Epithelial cell of prostate (primary cell): ENCODE results near the gene QKI.
"Not testable (repeated sequence)": the region's sequence is repeated elsewhere in the genome, so short reads cannot be mapped to it uniquely, and the experiment has no call there.

Experiments used
- DNase-seq: peaks from one replicate; pipeline ENCODE4 v3.0.0-alpha.2; 2011; ENCODE audit warnings: low read depth, low spot score
- H3K27ac ChIP-seq: fragments of 450-650 bp; 2 replicates; pipeline ENCODE4 v1.5.1; 2017; ENCODE audit warnings: mild to moderate bottlenecking

Gene QKI

DNA sequence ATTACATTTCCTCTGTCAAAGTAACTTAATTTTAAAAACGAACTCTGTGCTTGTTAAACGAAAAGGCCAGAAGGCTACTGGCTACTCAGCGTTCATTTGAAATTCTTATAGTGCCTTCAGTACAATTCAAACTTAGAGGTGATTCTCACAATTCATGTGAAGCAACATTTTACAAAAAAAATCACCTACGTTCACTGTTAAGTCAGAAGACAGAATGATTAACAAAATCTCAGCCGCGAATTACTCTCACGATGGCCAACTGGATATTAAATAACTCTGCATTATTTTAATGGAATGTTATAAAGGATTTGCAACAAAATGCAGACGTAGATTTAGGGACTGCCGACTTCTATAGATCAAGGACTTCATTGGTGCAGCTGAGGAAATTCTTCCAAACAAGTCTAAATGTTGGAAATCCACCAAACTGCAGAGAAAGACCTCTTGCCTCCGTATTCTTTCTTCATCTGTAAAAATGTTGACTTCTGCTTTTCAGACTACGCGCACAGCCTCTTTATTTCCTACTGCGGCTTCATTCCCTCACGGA is 1.6 kb upstream of the QKI start:
- DNase-seq = no peak
- H3K27ac ChIP-seq = peak overlapping the region; percentile 95

DNA sequence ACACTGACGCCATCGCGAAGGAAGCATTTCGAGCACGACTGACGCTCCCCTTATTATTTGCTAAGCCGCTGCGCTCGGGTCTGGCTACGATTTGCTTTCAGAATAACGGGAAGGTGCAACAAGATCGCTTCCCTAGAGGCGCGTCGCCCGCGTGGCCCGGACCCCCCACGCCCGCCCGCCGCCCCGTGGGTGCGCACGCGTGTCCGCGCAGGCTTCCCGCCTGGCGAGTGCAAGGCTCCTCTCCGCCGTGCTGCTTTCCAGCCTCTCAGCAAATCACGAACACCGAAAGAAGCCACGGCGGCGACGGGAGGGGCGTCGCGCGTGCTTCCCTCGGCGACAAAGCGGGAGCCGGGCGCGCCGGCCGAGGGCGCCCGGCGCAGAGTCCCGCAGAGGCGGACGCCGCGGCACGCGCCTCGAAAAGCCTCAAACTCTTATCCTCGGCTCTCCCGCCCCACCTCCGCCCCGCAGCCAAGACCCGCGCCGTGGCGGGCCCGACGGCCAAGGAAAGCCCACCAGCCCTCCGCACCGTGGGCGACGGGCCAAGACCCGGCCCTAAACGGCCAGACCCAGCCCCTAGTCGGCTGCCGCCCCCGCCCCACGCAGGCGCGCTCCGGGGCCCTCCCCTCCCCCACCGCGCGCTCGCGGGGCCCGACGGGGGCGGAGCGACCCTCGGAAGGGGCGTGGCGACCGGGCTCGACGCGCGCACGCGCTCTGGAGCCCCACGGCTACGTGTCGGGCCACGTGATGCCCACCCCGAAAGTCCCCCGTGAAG is 987 bp upstream of the QKI start:
- peak; percentile 61 for DNase-seq
- H3K27ac ChIP-seq = peak overlapping the region; percentile 95

- peak overlapping the region; percentile 95 for H3K27ac ChIP-seq
- DNase-seq = no peak
These were observed 565 bp downstream of the QKI start for GRCh38 chr6:163414946-163415619.

- DNase-seq = no peak
- H3K27ac ChIP-seq = peak overlapping the region; percentile 95
These were observed 1.4 kb downstream of the QKI start for GRCh38 chr6:163415620-163416556.

DNA sequence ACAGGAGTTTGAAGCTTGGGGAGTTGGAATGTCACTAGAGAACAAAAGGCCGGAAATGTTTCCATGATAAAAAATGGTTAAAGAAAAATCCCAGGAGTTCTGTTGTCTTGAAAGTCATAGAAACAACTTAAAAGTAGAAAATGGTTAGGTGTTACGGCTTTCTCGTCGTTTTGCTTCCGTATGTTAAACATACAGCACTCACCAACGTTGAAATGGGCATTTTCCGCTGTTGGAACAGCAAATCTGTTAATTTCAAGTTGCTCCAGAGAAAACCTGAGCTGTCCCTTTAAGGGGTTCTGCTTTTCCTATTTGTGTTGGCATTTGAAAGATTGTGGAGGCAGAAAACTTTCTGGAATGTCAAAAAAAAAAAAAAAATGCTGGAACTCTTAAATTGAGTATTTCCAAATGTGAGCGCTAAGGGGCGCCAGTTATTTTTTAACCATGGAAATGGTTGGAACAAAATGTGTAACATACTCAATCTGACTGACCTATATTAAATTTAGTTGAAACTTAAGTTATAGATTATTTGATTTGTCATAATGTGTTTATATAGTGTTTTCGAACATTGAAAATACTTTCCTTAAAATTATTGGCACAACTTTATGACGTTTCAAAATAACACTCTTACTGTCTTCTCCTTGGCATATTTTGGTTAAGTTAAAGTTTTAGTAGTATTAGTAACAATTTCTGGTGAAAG is 2.2 kb downstream of the QKI start:
- DNase-seq = no peak
- peak overlapping the region; percentile 95 for H3K27ac ChIP-seq

GRCh38 chr6:163417595-163417994 is 3.1 kb downstream of the QKI start:
- H3K27ac ChIP-seq = peak overlapping the region; percentile 95
- no peak for DNase-seq

DNA sequence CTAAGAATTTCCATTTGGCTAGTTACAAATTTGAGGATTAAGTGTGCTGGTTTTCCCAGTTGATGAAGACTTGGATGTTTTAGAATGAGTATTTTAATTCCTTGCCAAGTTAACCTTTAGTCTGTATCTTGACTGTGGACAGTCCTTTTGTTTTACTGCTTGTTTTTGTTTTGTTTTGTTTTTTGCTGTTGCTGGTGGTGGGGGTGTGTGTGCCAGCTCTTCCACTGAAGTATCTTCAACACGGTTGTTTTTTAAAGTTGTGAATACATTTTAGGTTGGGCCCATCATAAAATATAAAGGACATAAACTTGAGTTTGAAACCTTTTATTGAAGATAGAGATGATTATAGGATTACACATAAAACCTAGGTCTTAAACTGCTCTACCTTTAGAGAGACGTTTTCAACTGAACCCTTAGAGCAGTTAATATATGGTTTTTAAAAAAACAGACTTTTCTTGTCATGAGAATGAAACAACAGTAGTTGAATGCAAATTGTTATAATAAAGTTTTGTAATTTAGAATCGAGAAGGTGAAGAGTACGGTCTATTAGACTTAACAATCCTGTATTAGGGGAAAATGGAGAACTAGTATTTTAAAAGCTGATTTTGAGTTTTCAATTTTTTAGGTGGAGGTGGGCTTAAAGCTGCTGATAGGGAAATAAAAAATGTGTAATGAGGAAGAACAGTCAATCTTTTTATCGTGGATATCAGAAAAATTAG is 4.0 kb downstream of the QKI start:
- peak overlapping the region; percentile 95 for H3K27ac ChIP-seq
- no peak for DNase-seq

DNA sequence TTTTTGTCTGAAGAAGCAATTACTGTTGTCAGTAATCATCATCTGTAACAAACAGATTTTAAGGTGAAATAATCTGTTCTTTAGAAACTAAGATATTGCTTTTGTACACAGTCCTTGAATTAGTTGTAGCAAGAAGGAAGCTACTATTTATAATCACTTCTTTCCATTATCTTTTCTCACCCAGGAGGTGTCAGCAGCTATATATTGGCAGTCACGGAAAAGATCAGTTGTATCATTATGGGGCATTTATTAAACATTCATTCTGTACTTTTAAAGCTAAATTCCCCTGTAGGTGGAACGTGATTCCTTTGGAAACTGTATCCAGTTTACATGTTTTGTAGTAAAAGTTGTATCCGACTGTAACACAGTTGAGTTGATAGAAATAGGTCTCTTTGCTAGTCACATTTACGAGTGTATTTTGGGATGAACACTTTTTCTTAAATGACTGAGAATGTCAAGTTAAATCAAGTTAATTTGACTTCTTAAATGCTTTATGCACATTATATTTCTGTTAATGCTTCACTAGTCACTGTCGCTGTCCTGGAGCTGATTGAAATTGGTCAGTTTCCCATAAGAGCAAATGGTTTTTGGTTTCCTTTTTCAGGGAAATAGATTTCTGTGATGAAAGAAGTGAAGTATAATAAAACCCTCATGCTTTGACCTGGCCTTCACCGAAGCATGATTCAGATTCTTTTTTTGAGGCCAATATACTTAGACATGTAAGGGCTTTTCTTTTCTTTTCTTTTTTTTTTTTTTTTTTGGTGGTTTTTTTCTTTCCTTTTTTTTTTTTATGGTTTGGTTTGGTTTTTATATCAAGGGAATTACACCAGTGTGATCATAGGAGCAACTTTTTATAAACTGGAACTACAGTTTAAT is 5.1 kb downstream of the QKI start:
- DNase-seq = no peak
- H3K27ac ChIP-seq = no peak overlapping the region

- no peak for DNase-seq
- H3K27ac ChIP-seq = no peak overlapping the region
These were observed 5.7 kb downstream of the QKI start for GRCh38 chr6:163420289-163420614.

GRCh38 chr6:163422550-163422949 is 8.0 kb downstream of the QKI start:
- DNase-seq = no peak
- no peak overlapping the region for H3K27ac ChIP-seq

- DNase-seq = no peak
- no peak overlapping the region for H3K27ac ChIP-seq
These were observed 9.2 kb downstream of the QKI start for GRCh38 chr6:163423696-163424095.

DNA sequence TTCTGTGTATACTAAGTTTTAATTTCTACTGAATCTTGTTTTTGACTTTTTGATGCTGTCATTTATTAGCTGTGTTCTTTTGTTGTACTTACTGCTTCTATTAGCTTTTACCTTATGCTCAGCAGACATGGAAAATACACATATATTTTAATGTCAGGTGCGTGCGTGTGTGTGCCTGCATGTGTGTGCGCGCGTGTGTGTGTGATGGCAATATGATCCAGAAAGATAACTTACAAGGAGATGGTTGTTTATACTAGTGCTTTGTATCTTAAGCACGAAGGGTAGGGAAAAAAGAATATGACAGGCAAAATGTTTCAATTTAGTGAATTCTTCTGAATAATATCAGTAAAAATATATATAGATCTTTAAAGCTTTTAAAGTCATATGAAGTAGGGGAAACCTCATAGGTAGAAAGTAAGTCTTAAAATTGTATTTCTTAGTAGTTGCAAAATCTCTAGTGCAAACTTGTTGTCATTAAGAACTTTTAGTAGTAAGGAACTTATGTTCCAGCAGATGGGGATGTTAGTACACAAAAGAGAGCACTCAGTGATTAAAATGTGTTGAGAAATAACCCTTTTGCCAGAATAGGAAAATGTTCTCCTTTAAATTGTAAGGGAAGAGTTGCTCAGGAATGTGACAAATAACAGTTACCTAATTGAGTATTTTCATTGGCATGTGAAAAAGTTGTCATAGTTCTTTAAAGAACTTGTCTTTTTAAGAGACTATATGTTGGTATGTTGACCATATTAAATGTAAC is 13.2 kb downstream of the QKI start:
- no peak for DNase-seq
- H3K27ac ChIP-seq = no peak overlapping the region

DNA sequence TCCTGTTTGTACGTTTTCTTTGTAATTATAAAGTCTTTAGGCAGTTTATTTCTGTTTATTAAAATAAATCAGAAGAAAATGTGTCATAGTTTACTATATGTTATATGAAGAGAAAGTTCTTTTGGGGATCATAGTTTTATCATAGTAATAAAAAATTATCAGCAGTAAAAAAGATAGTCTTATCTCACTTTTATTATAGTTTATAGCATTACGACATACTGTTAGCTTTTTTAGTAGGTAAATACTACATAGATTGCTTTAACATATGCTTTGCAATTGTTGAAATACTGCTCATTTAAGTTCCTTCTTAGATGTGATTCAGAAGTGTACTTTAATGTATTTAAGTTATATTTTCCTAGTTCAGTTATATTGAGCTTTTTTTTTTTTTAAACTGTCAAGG is 13.9 kb downstream of the QKI start:
- no peak for DNase-seq
- H3K27ac ChIP-seq = no peak overlapping the region

DNA sequence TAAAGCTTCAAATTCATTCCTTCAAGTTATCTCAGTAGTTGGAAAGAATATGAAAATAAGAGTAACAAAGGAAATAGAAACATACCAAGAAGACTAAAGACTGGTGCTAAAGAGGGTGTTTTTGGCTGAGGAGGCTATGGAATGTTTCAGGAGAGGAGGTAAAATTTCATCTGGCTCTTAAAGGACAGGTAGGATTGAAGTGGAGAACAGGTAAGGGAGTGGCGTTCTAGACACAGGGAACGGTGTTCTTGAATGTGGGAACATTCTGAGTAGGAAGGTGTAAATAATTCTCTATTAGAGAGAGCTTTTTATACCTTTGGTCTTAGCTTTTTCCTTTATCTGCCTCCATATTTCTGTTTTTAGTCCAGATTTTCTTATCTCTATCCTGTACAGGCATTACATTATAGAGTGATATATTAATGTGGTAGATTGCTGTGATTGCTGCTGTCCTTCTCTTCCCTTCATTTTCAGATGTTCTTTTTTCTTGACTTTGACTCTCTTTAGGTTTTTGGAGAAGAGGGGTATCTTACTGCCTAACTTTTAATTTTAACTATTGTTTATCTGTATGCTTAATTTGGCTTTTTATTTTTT is 15.4 kb downstream of the QKI start:
- no peak for DNase-seq
- H3K27ac ChIP-seq = no peak overlapping the region

DNA sequence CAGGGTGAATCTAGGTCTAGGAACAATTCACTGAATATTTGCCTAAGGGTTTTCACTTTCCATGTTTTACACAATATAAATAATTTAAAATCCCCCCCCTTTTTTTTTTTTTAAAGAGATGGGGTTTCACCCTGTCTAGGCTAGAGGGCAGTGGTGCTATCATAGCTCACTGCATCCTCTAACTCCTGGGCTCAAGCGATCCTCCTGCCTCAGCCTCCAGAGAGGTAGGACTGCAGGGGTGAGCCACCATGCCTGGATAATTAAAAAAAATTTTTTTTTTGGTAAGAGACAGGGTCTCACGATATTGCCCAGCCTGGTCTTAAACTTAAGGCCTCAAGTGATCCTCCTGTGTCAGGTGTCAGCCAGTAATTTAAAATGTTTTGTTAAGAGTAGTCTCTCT is 17.8 kb downstream of the QKI start:
- DNase-seq = no peak

GRCh38 chr6:163433486-163433885 is 19.0 kb downstream of the QKI start:
- H3K27ac ChIP-seq, DNase-seq: not testable (repeated sequence)

More for the DNA sequence above, 17.8 kb downstream of the QKI start:
- no peak overlapping the region for H3K27ac ChIP-seq

DNA sequence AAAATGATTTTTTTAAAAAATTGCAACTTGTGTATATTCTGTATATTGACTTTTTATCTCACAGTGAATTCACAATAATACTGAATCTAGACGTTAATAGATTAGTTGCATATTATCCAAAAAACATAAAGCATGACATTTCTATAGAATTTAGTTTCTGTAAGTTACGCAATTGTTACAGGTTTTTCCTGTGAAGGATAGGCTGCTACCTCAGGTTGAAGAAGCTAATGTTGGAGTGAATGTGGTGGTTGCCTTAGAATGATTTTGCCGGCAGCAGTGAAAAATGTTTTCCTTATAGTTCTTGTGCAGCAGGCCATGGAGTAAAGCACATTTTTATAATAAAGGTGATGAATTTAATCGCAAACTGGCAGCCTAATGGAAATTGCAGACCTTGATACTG is 20.5 kb downstream of the QKI start:
- DNase-seq = no peak
- no peak overlapping the region for H3K27ac ChIP-seq
